Measurements from ENCODE around the gene HAND1. TPM values are rescaled to one million over a fixed set of nuclear protein-coding genes. Genes with fewer than 3 reads are reported as not detected.

Gene HAND1
- total and polyA plus RNA-seq, 9 of the 15 experiments (the other 6 are each of a cell fraction or from before 2014, with no cell fraction given), result not detected

- POLR2A ChIA-PET, result no interaction called here
- in situ Hi-C loops (cut with MboI), result no loop called here
- TF ChIP-seq NCOA2 (IDR thresholded peaks at IDR 0.05; ENCODE audit: partially characterized antibody in 2 of 2) (no peak), ZNF551 (CRISPR knock-in tag; IDR thresholded peaks at IDR 0.05) (no peak), ZNF766 (CRISPR knock-in tag; conservative IDR thresholded peaks at IDR 0.05) (no peak), ZKSCAN8 (CRISPR knock-in tag; IDR thresholded peaks at IDR 0.05) (no peak), HMGXB4 (CRISPR knock-in tag; IDR thresholded peaks at IDR 0.05) (no peak), FOXK2 (conservative IDR thresholded peaks at IDR 0.05 in 1 of 2, IDR thresholded peaks at IDR 0.05 in 1 of 2; ENCODE audit: low read depth in 2 of 2) (no peak), CREBBP (IDR thresholded peaks at IDR 0.05; ENCODE audit: low read depth, low read length) (no peak), NFXL1 (CRISPR knock-in tag; IDR thresholded peaks at IDR 0.05) (no peak), ZFX (CRISPR knock-in tag; IDR thresholded peaks at IDR 0.05) (no peak), HDAC3 (IDR thresholded peaks at IDR 0.05; ENCODE audit: borderline replicate concordance, partially characterized antibody) (no peak), ZBTB7A (IDR thresholded peaks at IDR 0.05; ENCODE audit: borderline replicate concordance, control insufficient read depth, low read depth, low read length) (no peak), THRA (IDR thresholded peaks at IDR 0.05) (no peak), RBM25 (IDR thresholded peaks at IDR 0.05; ENCODE audit: low read depth, low read length, severe bottlenecking) (no peak), CREB1 (IDR thresholded peaks at IDR 0.05) (no peak), CREB1 (CRISPR knock-in tag; IDR thresholded peaks at IDR 0.05) (no peak), NFATC3 (IDR thresholded peaks at IDR 0.05) (no peak)
- 91% methylated on average over 5 of the region's 5 CpGs for WGBS (ENCODE audit: insufficient coverage, low coverage, missing lambda C conversion rate)
- Histone ChIP-seq H3K4me3 (no peak overlapping the region), H4K20me1 (replicated peaks; ENCODE audit: control insufficient read depth, insufficient read depth, low read length) (no peaks in the 10 kb centered on the region), H3K9ac (ENCODE audit: insufficient read depth in 1 of 2, low read depth in 2 of 2, low read length in 2 of 2) (no peak overlapping the region), H3K79me2 (ENCODE audit: control insufficient read depth, insufficient read depth, low read length) (no peaks in the 10 kb centered on the region), H3K27me3 (ENCODE audit: control insufficient read depth in 2 of 2, insufficient read depth in 2 of 2, low read length in 2 of 2) (no peaks in the 10 kb centered on the region), H3K9me1 (ENCODE audit: control insufficient read depth, insufficient read depth, low read length) (no peaks in the 10 kb centered on the region), H2AFZ (ENCODE audit: low read depth, low read length) (no peak overlapping the region), H3K36me3 (ENCODE audit: control insufficient read depth, insufficient read depth, low read length) (peaks cover 61% of the 10 kb centered on the region), H3K27ac (ENCODE audit: extremely low read depth, low read depth, low read length) (no peak overlapping the region), H3K4me1 (replicated peaks in 1 of 2; ENCODE audit: control insufficient read depth in 2 of 2, insufficient read depth in 2 of 2, low read length in 2 of 2) (no peaks in the 10 kb centered on the region), H3K9me3 (replicated peaks; ENCODE audit: control insufficient read depth, insufficient read depth, low read depth, low read length) (no peaks in the 10 kb centered on the region), H3K4me2 (ENCODE audit: insufficient read depth, low read length) (no peak overlapping the region)
- no TSS peak for BruUV-seq (replicated peaks)
- intact Hi-C loops (cut with micrococcal nuclease), result no loop called here
- CTCF ChIA-PET (ENCODE audit: low intra/inter-chr PET ratio), result interaction anchor here (0.6 kb wide), 1 partner anchor 9 kb away, joined by 4 read pairs; no protein-coding TSS in a partner anchor
- FAIRE-seq (no peak), DNase-seq (ENCODE audit: extremely low read depth in 1 of 4, low spot score in 3 of 4) (no peak), ATAC-seq (no peak)
These were observed 40.6 kb downstream of the HAND1 start for GRCh38 chr5:154437281-154437965.
